Smooth muscle cell (in vitro differentiated cells): ENCODE results near the gene SYCE3. TPM values are rescaled to one million over a fixed set of nuclear protein-coding genes. Genes with fewer than 3 reads are reported as not detected.

Source experiments
- DNase-seq: peaks from one replicate; lab custom pipeline; 2025; ENCODE audit not compliant: unreplicated experiment; lab: John Stamatoyannopoulos, UW
- H2AFZ ChIP-seq: fragments of 200-600 bp; sonication (generic); 2 replicates; pipeline ENCODE4 v1.6.0; 2016; ENCODE audit warnings: antibody characterized with exemption, low read depth, mild to moderate bottlenecking
- H3F3A ChIP-seq: fragments of 200-600 bp; sonication (generic); 2 replicates; pipeline ENCODE4 v1.6.0; 2017; ENCODE audit warnings: antibody characterized with exemption, low read depth
- H3K27ac ChIP-seq: fragments of 200-600 bp; sonication (generic); 2 replicates; pipeline ENCODE4 v1.5.1; 2016; ENCODE audit warnings: low read depth, mild to moderate bottlenecking
- H3K27me3 ChIP-seq: fragments of 200-600 bp; sonication (generic); 2 replicates; pipeline ENCODE4 v1.6.1; 2016; ENCODE audit warnings: low read depth, mild to moderate bottlenecking
- H3K36me3 ChIP-seq: fragments of 200-600 bp; sonication (generic); 2 replicates; pipeline ENCODE4 v1.5.1; 2016; ENCODE audit warnings: low read depth
- H3K4me1 ChIP-seq: fragments of 200-600 bp; sonication (generic); 2 replicates; pipeline ENCODE4 v1.5.1; 2016; ENCODE audit warnings: low read depth
- H3K4me2 ChIP-seq: fragments of 200-600 bp; sonication (generic); 2 replicates; pipeline ENCODE4 v1.6.0; 2016; ENCODE audit warnings: mild to moderate bottlenecking
- H3K4me3 ChIP-seq: fragments of 200-600 bp; sonication (generic); 2 replicates; pipeline ENCODE4 v1.5.1; 2016; ENCODE audit warnings: mild to moderate bottlenecking
- H3K79me2 ChIP-seq: fragments of 200-600 bp; sonication (generic); 2 replicates; pipeline ENCODE4 v1.6.0; 2016; ENCODE audit warnings: low read depth, mild to moderate bottlenecking
- H3K9ac ChIP-seq: fragments of 200-600 bp; sonication (generic); 2 replicates; pipeline ENCODE4 v1.6.0; 2016; ENCODE audit warnings: low read depth
- H3K9me3 ChIP-seq: fragments of 200-600 bp; sonication (generic); replicated peaks from 2 replicates; pipeline ENCODE4 v1.5.1; 2016; ENCODE audit warnings: low read depth
- H4K20me1 ChIP-seq: fragments of 200-600 bp; sonication (generic); 2 replicates; pipeline ENCODE4 v1.6.0; 2016; ENCODE audit warnings: low read depth
- CTCF ChIP-seq: fragments of 200-600 bp; sonication (generic); IDR thresholded peaks from 2 replicates; pipeline ENCODE4 v1.5.1; 2017; ENCODE audit warnings: borderline replicate concordance, mild to moderate bottlenecking, antibody characterized with exemption; ENCODE audit not compliant: insufficient read depth, poor library complexity, severe bottlenecking
- WGBS: methylation state at CpG from one replicate; pipeline ENCODE4 v1.1.7; 2016; ENCODE audit warnings: low lambda C conversion rate; 5-methylcytosine and 5-hydroxymethylcytosine counted together
- polyA plus RNA-seq: library from polyadenylated mRNA; unstranded; fragments of >200 nt; fragmentation: Nextera tagmentation; extraction: Ambion mirVana; gene quantifications from 2 replicates; pipeline ENCODE4 v1.2.1, GENCODE V29; 2016
- total RNA-seq: library from RNA; depleted of rRNA; stranded (reverse); fragments of >200 nt; gene quantifications from 2 replicates; pipeline ENCODE4 v1.2.3, GENCODE V29; 2014

The SYCE3 gene
- total and polyA plus RNA-seq, 2 experiments from 2014 or later = not detected

GRCh38 chr22:50556703-50557102 is 6.0 kb downstream of the SYCE3 start:
- DNase-seq = no peak
- Histone ChIP-seq H4K20me1 (no peaks in the 10 kb centered on the region), H3K27me3 (no peaks in the 10 kb centered on the region), H3F3A (no peaks in the 10 kb centered on the region), H2AFZ (no peak overlapping the region), H3K4me3 (no peak overlapping the region), H3K4me2 (no peak overlapping the region), H3K9me3 (no peaks in the 10 kb centered on the region), H3K9ac (no peak overlapping the region), H3K4me1 (no peaks in the 10 kb centered on the region), H3K36me3 (no peaks in the 10 kb centered on the region), H3K27ac (no peak overlapping the region), H3K79me2 (no peaks in the 10 kb centered on the region)
- no peak for TF ChIP-seq CTCF
- 85% methylated on average over 5 of the region's 5 CpGs for WGBS

- no peak for DNase-seq
- Histone ChIP-seq H3K36me3 (no peaks in the 10 kb centered on the region), H3K4me2 (no peak overlapping the region), H3K79me2 (no peaks in the 10 kb centered on the region), H3K27ac (no peak overlapping the region), H3K27me3 (no peaks in the 10 kb centered on the region), H3K9me3 (no peaks in the 10 kb centered on the region), H4K20me1 (no peaks in the 10 kb centered on the region), H3K9ac (no peak overlapping the region), H3K4me1 (no peaks in the 10 kb centered on the region), H3K4me3 (no peak overlapping the region), H3F3A (no peaks in the 10 kb centered on the region), H2AFZ (no peak overlapping the region)
- no peak for TF ChIP-seq CTCF
- 78% methylated on average over 8 of the region's 8 CpGs for WGBS
Observed at GRCh38 chr22:50553310-50553709, 9.4 kb downstream of the SYCE3 start.

- Histone ChIP-seq H3K79me2 (no peaks in the 10 kb centered on the region), H3F3A (no peaks in the 10 kb centered on the region), H2AFZ (no peak overlapping the region), H4K20me1 (no peaks in the 10 kb centered on the region), H3K4me3 (no peak overlapping the region), H3K4me2 (no peak overlapping the region), H3K9ac (no peak overlapping the region), H3K36me3 (no peaks in the 10 kb centered on the region), H3K27me3 (no peaks in the 10 kb centered on the region), H3K9me3 (no peaks in the 10 kb centered on the region), H3K4me1 (no peaks in the 10 kb centered on the region), H3K27ac (no peak overlapping the region)
- TF ChIP-seq CTCF = no peak
- WGBS = 92% methylated on average over 11 of the region's 11 CpGs
- no peak for DNase-seq
Observed at GRCh38 chr22:50551160-50551752, 11.5 kb downstream of the SYCE3 start.

GRCh38 chr22:50550395-50550794 is 12.3 kb downstream of the SYCE3 start:
- WGBS = 90% methylated on average over 8 of the region's 8 CpGs
- no peak overlapping the region for H3K9ac ChIP-seq
- no peaks in the 10 kb centered on the region for H3K9me3 ChIP-seq
- no peaks in the 10 kb centered on the region for H3K79me2 ChIP-seq
- H2AFZ ChIP-seq = no peak overlapping the region
- H3F3A ChIP-seq = no peaks in the 10 kb centered on the region
- DNase-seq = no peak
- no peaks in the 10 kb centered on the region for H4K20me1 ChIP-seq
- no peak for TF ChIP-seq CTCF
- H3K4me3 ChIP-seq = no peak overlapping the region
- no peaks in the 10 kb centered on the region for H3K27me3 ChIP-seq
- no peaks in the 10 kb centered on the region for H3K36me3 ChIP-seq
- no peaks in the 10 kb centered on the region for H3K4me1 ChIP-seq
- no peak overlapping the region for H3K27ac ChIP-seq
- no peak overlapping the region for H3K4me2 ChIP-seq
